HG03066 (cell line): ENCODE data around the gene INTS2.
"Not testable (repeated sequence)": the region's sequence is repeated elsewhere in the genome, so short reads cannot be mapped to it uniquely, and the experiment has no call there.

ENCODE experiments used
- ATAC-seq: cut with Tn5 transposase; IDR thresholded peaks from one replicate; pipeline ENCODE4 v1.9.1; 2021; ENCODE audit warnings: low read depth; ENCODE audit not compliant: unreplicated experiment

Gene INTS2

GRCh38 chr17:61825448-61826137 is 102.2 kb downstream of the INTS2 start:
- ATAC-seq = no peak

GRCh38 chr17:61822326-61823285 is 105.2 kb downstream of the INTS2 start:
- ATAC-seq = no peak

DNA sequence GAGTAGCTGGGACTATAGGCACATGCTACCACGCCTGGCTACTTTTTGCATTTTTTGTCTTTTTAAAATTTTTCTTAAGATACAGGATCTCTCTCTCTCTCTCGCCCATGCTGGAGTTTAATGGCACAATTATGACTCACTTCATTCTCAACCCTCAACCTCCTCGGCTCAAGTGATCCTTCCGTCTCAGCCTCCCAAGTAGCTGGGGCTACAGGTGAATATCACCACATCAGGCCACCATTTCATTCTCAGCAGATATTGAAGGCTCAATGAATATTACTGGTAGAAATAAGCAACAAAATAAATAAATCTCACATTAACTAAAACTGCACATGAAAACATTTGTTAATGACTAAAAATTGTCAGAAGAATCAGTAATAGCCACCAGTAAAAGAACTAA is 106.1 kb downstream of the INTS2 start:
- no peak for ATAC-seq

GRCh38 chr17:61819265-61819664 is 108.5 kb downstream of the INTS2 start:
- ATAC-seq = not testable (repeated sequence)

- no peak for ATAC-seq
Measured at GRCh38 chr17:61818225-61818624, 109.6 kb downstream of the INTS2 start.

GRCh38 chr17:61817452-61817851 is 110.3 kb downstream of the INTS2 start:
- no peak for ATAC-seq

GRCh38 chr17:61816538-61816937 is 111.2 kb downstream of the INTS2 start:
- ATAC-seq = no peak

DNA sequence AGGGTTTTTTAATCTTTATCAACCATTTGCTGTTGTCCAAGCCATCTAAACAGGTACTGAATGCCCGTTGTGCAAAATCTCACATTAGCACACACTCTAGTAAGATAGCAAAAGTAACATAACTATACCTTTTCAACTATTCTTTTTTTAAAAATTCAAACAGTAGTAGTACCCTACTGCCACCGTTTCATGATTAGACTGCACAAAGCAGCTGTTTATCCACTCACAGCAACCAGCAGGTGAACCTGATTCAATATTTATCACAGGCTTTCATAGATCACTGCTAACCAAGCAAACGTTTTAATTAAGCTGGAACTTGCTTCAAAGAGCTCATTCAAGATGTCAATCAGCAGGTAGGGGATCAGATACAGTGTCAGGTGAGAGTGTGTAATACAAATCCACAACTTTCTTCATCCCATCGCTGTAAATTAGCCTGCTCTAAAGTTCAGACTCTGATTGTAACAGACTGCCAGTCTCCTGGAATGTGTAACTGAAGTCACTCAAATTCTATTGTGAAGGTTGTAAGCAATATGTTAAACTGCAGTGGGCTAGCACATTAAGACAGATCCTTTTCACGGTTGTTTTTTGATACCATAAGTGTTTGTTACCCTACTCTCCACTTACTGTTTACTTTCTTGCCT is 111.8 kb downstream of the INTS2 start:
- no peak for ATAC-seq
